ENCODE measurements around the gene ADRA2C.

ADRA2C gene

DNA sequence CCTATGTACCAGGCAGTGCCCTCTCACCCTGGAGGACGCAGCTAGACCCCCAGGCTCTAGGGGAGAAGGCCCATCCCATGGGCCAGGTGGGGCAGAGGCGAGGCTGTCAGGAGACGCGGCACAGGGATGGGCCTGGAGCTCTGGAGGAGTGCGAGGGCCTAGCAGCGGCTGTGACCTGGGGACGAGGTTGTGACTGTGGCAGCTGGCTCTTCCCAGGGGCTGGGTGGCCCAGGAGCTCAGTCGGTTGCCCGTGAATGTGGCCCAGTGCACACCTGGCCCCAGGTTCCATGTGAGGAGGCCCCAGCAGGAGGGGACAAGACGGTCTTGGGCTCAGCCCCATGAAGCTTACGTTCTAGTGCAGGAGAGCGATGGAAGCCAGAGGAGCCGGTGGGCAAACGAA, 31.0 kb upstream of the ADRA2C start:
- DNase-seq, result no peak

DNA sequence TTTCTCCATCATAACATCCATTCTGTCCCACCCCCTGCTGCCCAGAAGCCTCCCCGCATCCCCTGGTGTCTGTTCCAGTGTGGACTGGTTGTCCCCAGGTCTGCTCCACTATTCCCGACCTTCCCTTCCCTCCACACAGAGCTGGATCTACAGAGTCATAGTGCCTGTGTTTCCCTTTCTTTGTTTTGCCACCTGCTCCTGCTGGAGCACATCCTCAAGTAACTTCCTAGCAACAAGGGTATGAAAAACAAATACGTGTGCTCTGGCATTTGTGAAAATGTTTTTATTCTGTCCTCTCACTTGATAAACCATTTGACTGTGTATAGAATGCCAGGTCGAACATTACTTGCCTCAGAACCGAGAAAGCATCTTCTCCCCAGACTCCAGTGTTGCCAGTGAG, 29.9 kb upstream of the ADRA2C start:
- DNase-seq, result no peak

DNA sequence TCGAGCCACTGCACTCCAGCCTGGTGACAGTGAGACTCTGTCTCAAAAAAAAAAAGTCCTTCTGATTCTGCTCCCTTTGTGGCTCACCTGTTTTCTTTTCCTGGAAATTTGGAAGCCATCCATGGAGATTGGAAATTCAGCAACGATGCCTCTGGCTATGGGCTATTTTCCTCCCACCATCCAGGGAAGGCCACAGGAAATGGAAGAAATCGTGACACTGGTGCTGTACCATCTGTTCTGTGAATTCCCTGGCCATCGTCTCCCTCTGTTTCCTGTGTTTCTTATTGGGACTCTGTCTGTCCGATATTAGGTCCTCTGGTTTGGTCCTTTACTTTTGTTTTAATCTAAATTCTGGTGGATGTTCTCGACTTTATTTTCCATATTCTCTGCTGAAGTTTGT, 29.4 kb upstream of the ADRA2C start:
- no peak for DNase-seq

DNA sequence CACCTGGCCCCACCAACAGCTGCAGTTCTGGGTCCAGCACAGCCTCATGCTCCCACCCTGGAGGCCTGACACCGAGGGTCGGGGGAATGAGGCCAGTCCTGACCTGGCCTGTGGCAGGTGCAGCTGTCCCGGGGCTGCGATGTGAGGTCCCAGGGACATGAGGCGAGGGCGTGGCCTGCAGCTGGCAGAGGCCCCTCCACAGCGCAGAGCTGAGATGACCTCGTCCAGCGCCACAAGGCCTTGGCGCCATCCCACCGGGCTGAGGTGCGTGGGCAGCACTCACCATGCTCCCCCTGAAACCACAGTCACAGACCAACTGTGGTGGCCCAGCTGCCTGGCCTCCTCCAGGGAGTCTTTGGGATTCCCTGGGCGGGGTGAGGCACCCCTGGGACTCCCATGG, 26.6 kb upstream of the ADRA2C start:
- no peak for DNase-seq

DNA sequence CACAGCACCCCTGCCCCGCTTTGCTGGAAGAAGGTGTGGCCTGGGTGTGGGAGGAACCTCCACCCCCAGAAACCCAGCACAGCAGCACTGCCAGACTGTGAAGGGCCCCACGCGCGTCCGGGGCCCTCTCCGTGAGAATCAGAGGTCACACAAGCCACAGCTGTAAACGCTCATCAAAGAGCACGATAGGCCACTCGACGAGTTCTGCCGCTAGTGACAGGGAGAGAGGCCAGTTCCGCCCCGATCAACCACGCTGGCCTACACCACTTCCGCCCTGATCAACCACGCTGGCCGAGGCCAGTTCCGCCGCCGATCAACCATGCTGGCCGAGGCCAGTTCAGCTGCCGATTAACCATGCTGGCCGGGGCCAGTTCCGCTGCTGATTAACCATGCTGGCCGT, 25.9 kb upstream of the ADRA2C start:
- DNase-seq, result no peak

DNA sequence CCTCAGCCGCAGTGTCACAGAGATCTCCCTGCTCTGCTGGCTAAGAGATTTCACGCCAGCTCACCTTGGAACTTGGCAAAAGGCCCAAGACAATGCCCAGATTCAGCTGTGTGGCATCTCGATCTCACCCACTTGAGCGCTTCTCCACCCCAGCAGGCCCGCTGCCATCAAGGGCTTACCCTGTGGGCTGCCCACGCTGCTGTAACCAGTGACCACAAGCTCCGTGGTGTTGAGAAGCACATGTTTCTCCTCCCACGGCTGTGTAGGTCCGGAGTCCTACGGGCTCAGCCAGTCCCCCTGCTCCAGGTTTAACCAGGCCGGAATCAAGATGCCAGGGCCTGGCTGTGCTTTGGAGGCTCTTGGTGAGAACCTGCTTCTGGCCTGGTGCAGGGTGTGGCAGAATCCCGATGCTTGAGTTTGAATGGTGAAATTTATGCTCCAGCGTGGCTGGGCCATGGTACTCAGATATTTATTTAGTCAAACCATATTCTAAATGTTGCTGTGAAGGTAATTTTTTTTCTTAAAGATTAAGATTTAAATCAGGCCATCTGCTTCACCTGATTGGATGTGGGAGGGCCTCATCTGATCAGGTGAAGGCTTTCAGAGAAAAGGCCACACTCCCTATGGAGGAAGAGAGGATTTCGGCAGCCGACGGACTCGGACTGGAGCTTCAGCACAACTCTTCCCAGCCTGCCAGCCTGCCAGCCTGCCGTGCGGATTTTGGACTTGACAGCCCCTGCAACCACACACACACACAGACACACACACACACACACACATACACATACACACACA, 24.8 kb upstream of the ADRA2C start:
- no peak for DNase-seq

DNA sequence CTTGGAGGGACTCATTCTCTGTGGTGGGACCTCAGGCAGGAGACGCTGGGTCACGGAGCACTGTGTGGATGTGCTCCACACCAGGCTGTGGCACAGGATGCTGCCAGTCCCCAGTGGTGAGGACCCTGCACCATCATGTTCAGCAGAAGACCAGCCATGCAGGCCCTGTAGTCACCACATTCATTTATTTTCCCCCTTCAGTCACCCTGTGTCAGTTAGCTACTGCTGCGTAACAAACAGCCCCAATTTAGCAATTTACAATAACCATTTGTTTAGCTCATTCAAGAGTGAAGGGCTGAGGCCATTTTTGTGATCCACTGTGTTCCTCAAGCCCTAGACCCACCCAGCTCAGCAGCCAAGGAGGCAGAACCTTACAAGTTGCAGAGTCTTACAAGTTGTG, 23.6 kb upstream of the ADRA2C start:
- no peak for DNase-seq

DNA sequence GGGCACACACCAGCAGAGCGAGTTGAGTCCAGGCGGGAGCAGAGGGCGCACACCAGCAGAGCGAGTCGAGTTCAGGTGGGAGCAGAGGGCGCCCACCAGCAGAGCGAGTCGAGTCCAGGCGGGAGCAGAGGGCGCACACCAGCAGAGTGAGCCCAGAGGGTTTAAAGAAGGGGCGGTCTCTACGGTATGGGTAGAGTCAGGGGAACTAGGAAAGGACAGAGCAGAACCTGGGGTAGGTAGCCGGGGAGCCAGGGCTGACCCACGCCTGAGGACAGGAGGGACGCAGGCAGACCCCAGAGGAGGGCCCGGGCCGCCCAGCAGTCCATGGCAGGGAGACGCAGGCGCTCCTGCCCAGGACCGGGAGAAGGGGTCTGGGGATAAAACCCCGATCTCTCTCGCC, 22.0 kb upstream of the ADRA2C start:
- no peak for DNase-seq

DNA sequence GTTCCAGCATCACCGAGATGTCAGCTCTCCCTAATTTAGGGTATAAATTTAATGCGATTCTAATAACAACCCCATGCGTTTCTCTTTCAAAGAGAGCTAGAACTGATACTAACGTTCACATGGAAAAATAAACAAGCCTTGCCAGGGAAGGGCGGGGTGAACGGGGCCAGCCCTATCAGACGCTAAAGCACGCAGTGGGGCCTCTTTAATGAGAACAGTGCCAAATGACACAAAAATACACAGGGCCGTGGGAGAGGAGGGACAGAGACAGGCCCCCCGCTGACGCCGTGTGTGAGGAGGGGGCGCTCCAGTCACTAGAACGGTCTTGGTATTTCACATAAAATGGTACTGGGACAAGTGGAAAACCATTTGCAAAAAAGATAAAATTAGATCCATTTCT, 21.3 kb upstream of the ADRA2C start:
- DNase-seq, result no peak

DNA sequence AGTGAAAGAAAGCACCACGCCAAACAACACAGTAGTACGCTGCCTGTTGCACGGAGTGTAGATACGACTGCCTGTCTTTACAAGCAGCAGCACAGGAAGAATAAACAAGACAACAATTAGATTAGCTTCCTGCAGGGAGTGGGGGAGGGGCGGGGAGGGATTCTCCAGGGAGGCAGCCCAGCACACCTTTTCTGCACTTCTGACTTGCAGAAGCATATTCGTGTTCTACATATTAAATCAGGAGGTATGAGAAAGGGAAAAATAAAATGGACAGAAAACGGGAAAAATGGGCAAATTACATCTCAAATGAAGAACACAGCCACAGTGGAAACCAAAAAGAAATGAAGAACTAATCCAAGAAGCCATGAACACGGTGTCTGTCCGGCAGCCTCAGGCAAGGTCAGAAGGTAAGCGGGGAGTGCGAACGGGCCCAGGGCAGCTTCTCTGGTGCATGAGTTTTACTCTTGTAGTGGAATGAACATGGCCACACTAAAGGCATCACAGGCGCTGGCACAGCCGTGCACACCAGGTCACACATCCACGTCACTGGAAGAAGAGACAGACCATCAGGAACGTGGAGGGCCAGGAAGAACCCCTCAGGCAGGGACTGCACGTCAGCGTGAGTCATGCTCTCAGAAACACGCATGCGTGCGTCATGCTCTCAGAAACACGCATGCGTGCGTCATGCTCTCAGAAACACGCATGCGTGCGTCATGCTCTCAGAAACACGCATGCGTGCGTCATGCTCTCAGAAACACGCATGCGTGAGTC, 20.1 kb upstream of the ADRA2C start:
- DNase-seq, result no peak

DNA sequence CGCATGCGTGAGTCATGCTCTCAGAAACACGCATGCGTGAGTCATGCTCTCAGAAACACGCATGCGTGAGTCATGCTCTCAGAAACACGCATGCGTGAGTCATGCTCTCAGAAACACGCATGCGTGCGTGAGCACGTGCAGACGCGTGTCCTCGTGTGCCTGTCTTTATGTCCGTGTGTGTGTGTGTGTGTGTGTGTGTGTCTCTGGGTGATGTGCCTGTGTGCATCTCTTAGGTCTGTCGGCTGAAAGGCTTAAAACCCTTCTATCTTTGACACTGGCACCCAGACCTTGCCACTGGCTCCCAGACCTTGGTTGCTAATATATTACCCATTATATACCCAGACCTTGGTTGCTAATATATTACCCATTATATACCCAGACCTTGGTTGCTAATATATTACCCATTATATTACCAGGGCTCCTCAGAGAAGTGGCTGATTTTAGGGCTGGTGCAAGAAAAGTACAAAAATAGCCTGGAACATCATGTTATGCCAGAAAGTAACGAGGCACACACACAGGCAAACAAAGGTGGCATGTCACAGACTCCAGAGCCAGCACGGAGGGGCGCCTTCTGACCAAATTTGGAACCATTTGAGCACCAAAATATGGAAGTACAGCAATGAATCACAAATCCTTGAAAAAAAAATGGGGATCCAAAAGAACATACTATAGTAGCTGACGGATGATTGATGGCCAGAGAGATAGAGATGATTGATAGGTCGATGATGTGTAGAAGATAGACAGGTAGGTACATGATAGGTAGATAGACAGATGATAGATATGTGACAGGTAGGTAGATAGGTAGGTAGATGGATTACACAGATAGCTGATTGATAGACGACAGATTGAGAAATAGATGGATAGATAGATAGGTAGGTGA, 19.2 kb upstream of the ADRA2C start:
- DNase-seq, result no peak

DNA sequence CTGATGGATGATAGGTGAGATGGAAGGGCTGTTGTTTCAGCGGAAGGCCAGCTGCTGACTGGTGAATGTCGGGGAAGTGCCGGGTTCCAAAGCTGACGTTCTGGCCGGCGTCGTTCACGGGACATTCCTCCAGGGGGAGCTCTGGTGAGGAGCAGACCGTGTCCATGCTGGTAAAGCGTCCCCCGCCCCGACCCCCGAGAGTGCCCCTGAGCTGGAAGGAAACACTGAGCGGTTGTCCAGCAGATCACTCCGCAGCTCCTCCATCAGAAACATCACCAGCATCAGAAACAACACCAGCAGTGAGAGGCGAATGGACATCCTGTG, 18.6 kb upstream of the ADRA2C start:
- DNase-seq, result no peak

DNA sequence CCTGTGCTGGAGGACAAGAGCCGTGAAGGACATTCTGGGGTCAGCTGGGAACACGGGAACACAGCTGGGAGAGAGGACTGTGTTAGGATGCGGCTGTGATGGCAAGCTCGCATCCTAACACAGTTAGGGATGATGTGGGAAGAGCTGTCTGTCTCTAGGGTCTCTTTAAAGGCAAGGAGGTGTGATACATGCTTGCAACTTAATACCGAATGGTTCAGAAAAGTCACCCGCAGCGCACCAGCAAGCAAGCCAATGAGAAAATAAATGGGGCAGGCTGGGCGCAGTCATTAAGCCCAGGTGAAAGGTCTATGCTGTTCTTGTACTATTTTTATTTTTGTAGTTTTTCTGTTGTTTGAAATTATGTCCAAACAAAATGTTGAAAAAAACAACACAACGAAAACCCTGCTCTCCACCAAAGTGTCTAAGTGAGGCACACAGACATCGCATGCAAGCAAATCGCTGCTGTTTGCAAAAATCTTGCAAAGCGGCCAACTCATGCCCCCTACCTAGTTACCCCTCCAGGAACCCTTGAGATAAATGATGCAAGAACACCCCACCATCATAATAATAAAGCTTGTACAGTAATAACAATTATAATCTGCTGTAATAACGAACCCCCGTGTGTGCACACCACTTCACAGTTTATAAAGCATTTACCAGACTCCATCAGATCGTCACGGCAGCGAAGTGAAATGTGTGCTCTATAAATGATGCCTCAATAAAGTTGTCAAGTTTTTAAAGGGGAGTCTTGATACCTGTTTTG, 17.9 kb upstream of the ADRA2C start:
- no peak for DNase-seq

DNA sequence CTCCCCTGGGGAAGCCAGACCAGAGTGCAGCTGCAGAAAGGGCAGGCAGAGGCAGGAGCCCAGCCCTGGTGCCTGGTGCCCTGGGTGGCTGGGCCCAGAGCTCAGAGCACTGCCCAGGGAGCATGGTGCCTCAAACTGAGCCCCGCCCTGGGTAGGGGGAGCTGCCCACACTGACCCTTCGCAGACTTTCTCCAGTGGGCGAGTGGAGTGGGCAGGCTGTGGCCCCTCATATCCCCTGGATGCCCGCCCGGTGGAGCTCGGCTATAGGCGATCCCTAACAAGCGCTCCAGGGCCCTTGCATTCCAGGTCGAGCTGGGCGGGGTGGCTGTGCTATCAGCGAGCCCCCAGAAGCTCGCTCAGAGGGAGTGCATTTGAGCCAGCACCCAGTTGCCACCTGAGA, 17.1 kb upstream of the ADRA2C start:
- no peak for DNase-seq

DNA sequence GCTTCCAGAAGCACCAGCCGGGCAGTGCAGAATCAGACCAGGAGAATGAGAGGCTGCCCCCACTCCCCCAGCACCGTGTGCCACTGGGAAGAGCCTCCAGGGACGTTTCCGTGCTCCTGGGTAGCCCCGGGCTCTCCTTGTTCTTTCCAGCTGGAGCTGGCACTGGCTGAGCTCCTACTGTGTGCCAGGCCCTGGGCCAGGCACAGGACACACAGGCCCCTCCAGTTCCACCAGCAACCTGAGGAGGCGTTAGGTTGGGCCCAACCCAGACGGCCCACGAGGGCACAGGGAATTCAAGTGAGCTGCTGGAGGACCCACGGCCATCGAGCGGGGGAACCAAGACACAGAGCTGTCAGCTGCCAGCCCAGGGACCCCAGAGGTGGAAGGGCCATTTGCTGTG, 15.9 kb upstream of the ADRA2C start:
- DNase-seq, result no peak

DNA sequence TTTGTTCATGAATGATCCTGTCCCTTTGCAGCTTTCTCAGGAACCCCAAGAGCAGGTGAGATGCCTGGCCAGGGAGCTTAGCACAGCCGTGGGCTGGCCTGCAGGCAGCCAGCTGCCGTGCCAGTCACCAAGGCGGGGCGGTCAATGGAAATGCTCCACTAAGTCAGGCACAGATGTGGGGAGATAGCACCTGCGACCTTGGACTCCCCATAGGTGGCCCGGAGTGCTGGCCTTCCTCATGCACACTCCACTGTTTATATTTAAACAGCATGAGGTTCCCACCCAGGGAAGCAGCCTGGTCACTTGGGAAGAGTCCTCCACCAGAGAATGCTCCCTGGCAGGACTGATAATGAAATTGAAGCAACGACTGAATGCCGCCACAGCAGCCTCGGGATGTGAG, 14.2 kb upstream of the ADRA2C start:
- DNase-seq, result no peak

DNA sequence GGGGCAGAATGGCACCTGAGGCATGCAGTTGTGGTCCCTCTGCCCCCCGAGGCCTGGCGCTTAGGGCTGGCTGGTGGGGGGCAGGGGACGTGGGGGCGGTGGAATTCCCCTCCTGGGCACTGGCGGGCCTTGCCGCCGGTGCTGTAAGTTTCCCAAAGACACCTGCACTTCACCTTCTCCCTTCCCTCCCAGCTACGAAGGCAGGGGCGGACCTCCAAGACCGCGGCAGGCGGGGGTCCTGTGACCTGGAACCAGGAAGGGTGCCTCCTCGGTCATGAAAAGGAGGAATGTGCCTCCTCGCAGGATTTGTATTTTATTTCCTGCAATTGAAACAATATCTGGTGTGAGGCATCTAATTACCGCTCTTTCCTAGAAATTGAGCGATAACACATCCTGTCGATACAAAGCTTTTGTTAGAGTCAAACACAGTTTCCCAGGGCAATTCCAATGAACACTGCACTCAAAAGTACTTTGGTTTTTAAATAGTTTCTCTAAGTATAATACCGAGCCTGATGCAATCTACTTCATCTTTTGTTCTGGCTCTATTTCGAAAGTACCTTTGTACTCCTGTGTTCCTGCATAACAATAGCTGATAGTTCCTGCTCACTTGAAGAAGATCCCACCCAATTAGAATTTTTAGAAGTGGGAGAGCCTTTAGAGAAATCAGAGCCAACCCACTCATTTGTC, 12.3 kb upstream of the ADRA2C start:
- no peak for DNase-seq

DNA sequence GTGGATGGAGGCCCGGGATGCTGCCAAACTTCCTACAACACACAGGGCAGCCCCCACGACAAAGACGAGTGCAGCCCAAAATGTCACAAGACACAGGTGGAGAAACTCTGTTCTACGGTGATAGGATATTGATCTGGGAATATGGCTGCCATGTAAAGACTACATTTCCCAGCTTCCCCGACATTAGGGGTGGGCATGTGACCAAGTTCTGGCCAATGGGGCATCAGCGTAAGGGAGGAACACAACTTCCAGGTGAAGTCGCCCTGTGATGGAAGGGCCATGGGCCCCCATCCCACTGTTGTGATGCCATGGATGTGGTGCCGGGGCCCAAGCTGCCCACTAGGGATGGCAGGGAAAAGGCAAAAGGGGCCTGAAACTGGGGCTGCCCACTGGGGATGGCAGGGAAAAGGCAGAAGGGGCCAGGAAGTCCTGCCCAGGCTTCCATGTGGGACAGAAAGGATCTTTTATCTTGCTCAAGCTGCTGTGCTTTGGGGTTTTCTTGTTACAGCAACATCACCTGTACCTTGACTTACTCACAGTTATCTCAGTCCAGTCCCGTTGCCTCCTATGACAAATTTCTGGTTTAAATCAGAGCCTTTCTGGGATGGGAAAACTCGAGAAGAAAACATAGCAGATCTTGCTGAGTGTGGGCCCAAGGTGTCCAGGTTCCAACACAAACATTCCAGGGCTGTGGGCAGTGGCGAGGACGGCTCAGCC, 9.7 kb upstream of the ADRA2C start:
- no peak for DNase-seq

DNA sequence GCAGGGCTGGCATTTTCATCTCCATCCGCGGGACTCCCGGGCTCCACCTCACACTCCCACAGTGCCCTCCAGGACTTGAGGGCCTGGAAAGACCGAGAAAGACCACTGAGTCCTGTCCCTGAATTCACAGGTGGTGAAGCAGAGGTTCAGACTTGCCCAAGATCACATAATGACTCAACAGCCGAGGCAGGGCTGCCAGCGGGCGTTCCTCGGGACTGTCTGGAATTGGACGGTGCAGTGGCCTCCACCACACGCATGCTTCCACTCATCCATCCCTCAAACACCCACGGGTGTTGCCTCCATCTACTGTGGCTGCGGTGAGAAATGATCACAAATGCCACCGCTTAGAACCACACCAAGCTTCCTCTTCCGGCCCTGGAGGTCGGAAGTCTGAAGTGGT, 6.9 kb upstream of the ADRA2C start:
- no peak for DNase-seq

DNA sequence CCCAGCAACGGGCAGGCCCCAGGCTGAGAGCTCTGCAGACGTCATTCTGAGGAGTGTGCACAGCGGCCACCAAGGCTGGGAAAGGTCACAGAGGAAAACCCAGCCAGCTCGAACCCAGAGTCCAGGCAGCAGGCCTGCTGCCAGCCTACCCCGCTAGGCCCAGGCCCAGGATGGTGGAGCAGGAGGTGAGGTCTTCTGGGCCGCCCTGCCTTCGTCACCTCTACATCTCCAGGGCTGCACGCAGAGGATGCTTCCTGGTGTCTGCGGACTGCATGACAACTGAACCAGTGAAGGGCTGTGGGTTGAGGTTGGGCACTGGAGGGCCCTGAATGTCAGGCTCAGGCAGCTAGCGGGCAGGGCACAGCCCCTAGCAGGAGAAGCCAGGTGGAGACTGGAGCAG, 5.8 kb upstream of the ADRA2C start:
- no peak for DNase-seq

DNA sequence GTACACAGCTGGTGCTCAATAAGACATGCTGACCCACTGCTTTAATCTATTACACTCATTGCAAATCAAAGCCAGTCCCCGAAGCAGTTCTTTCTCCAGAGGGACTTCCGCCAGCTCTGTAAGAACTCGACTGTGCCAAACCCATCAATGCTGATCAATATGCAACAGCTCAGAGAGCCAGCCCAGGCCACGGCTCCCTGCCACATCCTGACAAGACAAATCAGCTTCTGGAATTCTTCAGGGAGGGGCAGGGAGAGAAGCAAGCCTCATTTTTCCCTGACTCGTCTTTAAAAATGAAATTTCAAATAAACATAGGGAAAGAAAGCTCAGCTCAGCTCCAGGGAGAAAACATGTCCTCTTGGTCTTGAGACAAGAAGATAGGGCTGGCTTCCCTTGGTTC, 5.3 kb upstream of the ADRA2C start:
- DNase-seq, result no peak

DNA sequence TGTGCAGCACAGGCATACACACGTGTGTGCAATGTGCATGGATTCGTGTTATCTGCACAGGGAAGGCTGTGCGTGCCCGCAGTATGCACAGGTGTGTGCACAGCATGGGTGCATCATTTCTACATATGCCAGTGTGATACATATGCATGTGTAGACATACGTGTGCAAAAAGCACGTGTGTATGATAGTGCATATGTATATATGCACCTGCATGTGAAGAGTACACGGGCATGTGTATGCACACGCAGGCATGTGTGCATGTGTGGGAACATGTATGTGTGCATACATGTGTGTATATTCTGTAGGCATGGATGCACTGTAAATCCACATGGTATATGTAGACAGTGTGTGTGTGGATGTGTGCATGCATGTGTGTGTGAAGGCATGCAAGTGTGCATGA, 3.9 kb upstream of the ADRA2C start:
- no peak for DNase-seq

Data from NCI-H524 (cell line).